ENCODE results near the gene PRORP. TPM values are rescaled to one million over a fixed set of nuclear protein-coding genes. Genes with fewer than 3 reads are reported as not detected.

PRORP gene
- total RNA-seq (2014; rRNA removed; shearing (Covaris generic)) = 12.1 and 14.1 TPM in 2 replicates

DNA sequence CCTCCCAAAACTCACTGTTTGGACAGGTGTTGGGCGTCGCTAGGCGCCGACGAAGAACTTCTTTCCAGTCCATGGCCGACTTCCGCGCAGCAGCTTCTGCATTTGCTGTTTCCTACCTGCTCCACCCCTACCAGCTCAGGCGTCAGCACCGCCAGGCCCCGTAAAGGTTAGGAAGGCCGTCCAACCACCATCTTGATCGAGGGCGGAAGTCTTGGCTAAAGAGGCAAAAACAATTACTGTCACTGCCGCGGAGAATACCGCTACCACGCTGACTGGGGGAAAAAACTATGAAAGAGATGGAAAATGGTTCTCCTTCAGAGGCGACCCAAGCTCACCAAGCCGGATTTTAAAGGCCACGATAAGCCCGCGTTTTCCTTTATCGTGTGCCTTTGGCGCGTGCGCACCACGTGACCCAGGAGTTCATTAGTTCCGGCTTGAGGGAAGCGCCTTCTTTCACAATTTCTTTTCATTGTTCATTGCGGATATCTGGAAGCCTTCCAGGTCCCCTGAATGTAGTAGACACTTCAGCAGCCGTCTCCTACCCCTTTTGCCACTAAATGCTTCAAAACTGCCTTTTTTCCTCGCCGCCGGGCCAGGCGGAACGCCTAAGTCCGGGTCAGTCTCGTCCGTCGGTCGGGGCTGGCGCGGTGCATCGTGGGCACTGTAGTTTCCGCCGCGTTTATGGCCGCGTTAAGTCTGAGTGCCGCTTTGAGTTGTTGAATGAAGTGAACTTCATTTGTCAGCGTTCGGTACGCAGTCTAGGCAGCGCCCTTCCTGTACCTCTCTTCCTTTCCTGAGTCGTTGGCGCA lies at the start of gene PRORP, which contains the start of gene PPP2R3C:
Gene PRORP, plus strand, starts transcription at position 666 of the 809 bp plus-strand sequence. CDS start 694 bp downstream, outside the sequence.
Gene PPP2R3C, minus strand, starts transcription at position 104 of the 809 bp plus-strand sequence. Its CDS starts 31 bp downstream, at position 73.

Other genes starting within 250 kb of the PRORP start
- gene BAZ1A, start 247.2 kb upstream of the PRORP start, total RNA-seq (2014; rRNA removed; shearing (Covaris generic)) = 17.6 and 25.2 TPM in 2 replicates
- gene SRP54, start 139.6 kb upstream of the PRORP start, total RNA-seq (2014; rRNA removed; shearing (Covaris generic)) = 44.2 and 52.2 TPM in 2 replicates
- gene FAM177A1, start 76.3 kb upstream of the PRORP start, total RNA-seq (2014; rRNA removed; shearing (Covaris generic)) = 24.0 and 25.6 TPM in 2 replicates
- 11.5 and 26.9 TPM in 2 replicates for gene PPP2R3C, start 562 bp upstream of the PRORP start, total RNA-seq (2014; rRNA removed; shearing (Covaris generic))
- 172 and 188 TPM in 2 replicates for gene PSMA6, start 169.8 kb downstream of the PRORP start, total RNA-seq (2014; rRNA removed; shearing (Covaris generic))

Measured in A375 (cell line).